Measurements from ENCODE around the gene PAXX. TPM values are rescaled to one million over a fixed set of nuclear protein-coding genes. Genes with fewer than 3 reads are reported as not detected.

The PAXX gene
- total RNA-seq, 4 donors from 2014 or later = 65.7 to 142 (median 68.9) TPM

- Histone ChIP-seq H3K27ac (peak overlapping the region in 1 of 4 donors; percentile 7), H3K9me3 (no peaks in the 10 kb centered on the region), H3K4me1 (peaks cover 0 to 33% (median 19%) of the 10 kb centered on the region in 4 donors), H3K36me3 (peaks cover 0 to 30% (median 0%) of the 10 kb centered on the region in 3 donors), H3K4me3 (peak overlapping the region in 1 of 4 donors; percentile 39), H3K27me3 (no peaks in the 10 kb centered on the region)
- TF ChIP-seq CTCF (IDR thresholded peaks at IDR 0.05) (peak; percentile 86 to 96 (median 94)), EP300 (IDR thresholded peaks at IDR 0.05) (peak in 1 of 2 donors; percentile 38), POLR2A (IDR thresholded peaks at IDR 0.05) (no peak)
- 19 to 22% methylated on average over 11 to 19 of the region's 24 CpGs for WGBS, 2 donors
- peak in 1 of 2 donors; percentile 67 for DNase-seq (ENCODE audit: low spot score in 2 of 2)
These were observed 42.7 kb downstream of the PAXX start for GRCh38 chr9:137034709-137035506.

- Histone ChIP-seq H3K4me1 (peaks cover 0 to 29% (median 18%) of the 10 kb centered on the region in 4 donors), H3K27me3 (no peaks in the 10 kb centered on the region), H3K36me3 (peaks cover 0 to 35% (median 0%) of the 10 kb centered on the region in 3 donors), H3K9me3 (no peaks in the 10 kb centered on the region), H3K27ac (no peak overlapping the region), H3K4me3 (no peak overlapping the region)
- no peak for DNase-seq (ENCODE audit: low spot score in 2 of 2)
- 24 to 28% methylated on average over 5 to 6 of the region's 9 CpGs for WGBS, 2 donors
- TF ChIP-seq EP300 (IDR thresholded peaks at IDR 0.05) (no peak), CTCF (IDR thresholded peaks at IDR 0.05) (peak in 3 of 5 experiments; percentile 3 to 30 (median 7)), POLR2A (IDR thresholded peaks at IDR 0.05) (no peak)
These were observed 43.2 kb downstream of the PAXX start for GRCh38 chr9:137035507-137035834.

- TF ChIP-seq POLR2A (IDR thresholded peaks at IDR 0.05) (no peak), EP300 (IDR thresholded peaks at IDR 0.05) (no peak), CTCF (IDR thresholded peaks at IDR 0.05) (no peak)
- WGBS, 2 donors = 62 to 70% methylated on average over 6 to 8 of the region's 8 CpGs
These were observed 43.7 kb downstream of the PAXX start for GRCh38 chr9:137035937-137036336.

GRCh38 chr9:137037035-137037434, 44.8 kb downstream of the PAXX start:
- DNase-seq (ENCODE audit: low spot score in 2 of 2) = no peak
- no peak overlapping the region for H3K27ac ChIP-seq
- TF ChIP-seq CTCF (IDR thresholded peaks at IDR 0.05) (no peak), EP300 (IDR thresholded peaks at IDR 0.05) (no peak), POLR2A (IDR thresholded peaks at IDR 0.05) (no peak)
- H3K36me3 ChIP-seq = peaks cover 0 to 48% (median 0%) of the 10 kb centered on the region in 3 donors
- no peaks in the 10 kb centered on the region for H3K9me3 ChIP-seq
- 61 to 70% methylated on average over 11 to 13 of the region's 13 CpGs for WGBS, 2 donors
- peaks cover 0 to 16% (median 10%) of the 10 kb centered on the region in 4 donors for H3K4me1 ChIP-seq
- H3K4me3 ChIP-seq = no peak overlapping the region
- H3K27me3 ChIP-seq = no peaks in the 10 kb centered on the region

More at GRCh38 chr9:137035937-137036336, 43.7 kb downstream of the PAXX start:
- H3K27ac ChIP-seq = no peak overlapping the region
- H3K27me3 ChIP-seq = no peaks in the 10 kb centered on the region
- H3K4me3 ChIP-seq = no peak overlapping the region
- peaks cover 0 to 25% (median 15%) of the 10 kb centered on the region in 4 donors for H3K4me1 ChIP-seq
- no peaks in the 10 kb centered on the region for H3K9me3 ChIP-seq
- H3K36me3 ChIP-seq = peaks cover 0 to 40% (median 0%) of the 10 kb centered on the region in 3 donors
- DNase-seq (ENCODE audit: low spot score in 2 of 2) = no peak

GRCh38 chr9:137037483-137037882, 45.3 kb downstream of the PAXX start:
- peaks cover 0 to 52% (median 0%) of the 10 kb centered on the region in 3 donors for H3K36me3 ChIP-seq
- DNase-seq (ENCODE audit: low spot score in 2 of 2) = no peak
- 77 to 80% methylated on average over 10 of the region's 10 CpGs for WGBS, 2 donors
- H3K4me3 ChIP-seq = no peak overlapping the region
- no peaks in the 10 kb centered on the region for H3K27me3 ChIP-seq
- no peaks in the 10 kb centered on the region for H3K9me3 ChIP-seq
- H3K4me1 ChIP-seq = peaks cover 0 to 16% (median 10%) of the 10 kb centered on the region in 4 donors
- TF ChIP-seq EP300 (IDR thresholded peaks at IDR 0.05) = no peak
- TF ChIP-seq CTCF (IDR thresholded peaks at IDR 0.05) = no peak
- H3K27ac ChIP-seq = no peak overlapping the region

Data from tibial nerve (tissue), 4 donors.